ENCODE measurements around the gene C11orf24. TPM values are rescaled to one million over a fixed set of nuclear protein-coding genes. Genes with fewer than 3 reads are reported as not detected.

Gene C11orf24
- 26.5 and 30.7 TPM in 2 replicates for total RNA-seq (2014; rRNA removed; shearing (Covaris generic))

DNA sequence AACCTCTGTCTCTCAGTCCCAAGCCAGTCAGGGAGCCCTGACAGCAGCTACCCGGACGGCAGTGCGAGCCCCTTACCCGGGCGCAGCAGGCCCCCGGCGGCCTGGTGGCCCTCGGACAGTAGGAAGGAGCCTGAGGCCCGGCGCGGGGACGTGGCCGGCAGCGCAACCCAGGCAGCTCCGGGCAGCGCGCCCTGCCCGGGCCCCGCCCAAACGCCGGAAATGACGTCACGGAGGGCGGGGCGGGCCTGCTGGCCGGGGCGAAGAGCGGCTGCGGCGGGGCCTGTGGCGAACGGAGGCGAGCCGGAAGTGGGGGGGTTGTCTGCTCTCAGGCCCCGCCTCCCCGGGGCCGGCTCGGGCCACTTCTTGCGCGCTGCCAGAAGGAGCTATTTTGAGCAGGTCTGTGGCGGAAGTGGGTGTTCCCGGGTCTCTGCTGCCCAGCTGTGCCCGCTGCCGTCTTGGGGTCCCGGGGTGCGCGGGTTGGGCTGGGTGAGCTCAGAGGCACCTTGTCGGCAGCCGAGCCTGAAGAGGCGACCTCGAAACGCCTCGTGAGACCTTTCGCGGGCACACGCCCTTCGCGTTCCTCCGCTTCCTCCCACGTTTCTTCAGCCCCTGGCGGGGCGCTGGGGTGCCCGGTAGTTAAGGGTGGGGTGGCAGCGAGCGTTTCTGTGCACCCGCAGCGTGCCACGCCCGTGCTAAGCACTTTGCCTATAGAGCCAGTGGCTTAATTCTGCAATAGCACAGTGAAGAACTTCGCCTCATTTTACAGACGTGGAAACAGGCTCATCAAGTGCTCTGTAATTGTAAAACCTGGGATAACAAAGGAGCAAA, at the start of gene C11orf24:
C11orf24 (minus strand) TSS at position 193 of the 828 bp plus-strand sequence. CDS start 8,206 bp downstream, outside the sequence.
- H3K27me3 ChIP-seq, result no peaks in the 10 kb centered on the region
- DNase-seq, result peak; percentile 93 to 94
- H3K4me1 ChIP-seq, result no peaks in the 10 kb centered on the region
- no peaks in the 10 kb centered on the region for H3K9me3 ChIP-seq (replicated peaks)
- peak within 1 kb of the TSS; percentile 69 for H3K4me3 ChIP-seq
- H3K27ac ChIP-seq, result peak within 1 kb of the TSS; percentile 57
- H3K36me3 ChIP-seq, result peaks cover 6% of the 10 kb centered on the region; the same call in 1 of the 2 replicates

DNA sequence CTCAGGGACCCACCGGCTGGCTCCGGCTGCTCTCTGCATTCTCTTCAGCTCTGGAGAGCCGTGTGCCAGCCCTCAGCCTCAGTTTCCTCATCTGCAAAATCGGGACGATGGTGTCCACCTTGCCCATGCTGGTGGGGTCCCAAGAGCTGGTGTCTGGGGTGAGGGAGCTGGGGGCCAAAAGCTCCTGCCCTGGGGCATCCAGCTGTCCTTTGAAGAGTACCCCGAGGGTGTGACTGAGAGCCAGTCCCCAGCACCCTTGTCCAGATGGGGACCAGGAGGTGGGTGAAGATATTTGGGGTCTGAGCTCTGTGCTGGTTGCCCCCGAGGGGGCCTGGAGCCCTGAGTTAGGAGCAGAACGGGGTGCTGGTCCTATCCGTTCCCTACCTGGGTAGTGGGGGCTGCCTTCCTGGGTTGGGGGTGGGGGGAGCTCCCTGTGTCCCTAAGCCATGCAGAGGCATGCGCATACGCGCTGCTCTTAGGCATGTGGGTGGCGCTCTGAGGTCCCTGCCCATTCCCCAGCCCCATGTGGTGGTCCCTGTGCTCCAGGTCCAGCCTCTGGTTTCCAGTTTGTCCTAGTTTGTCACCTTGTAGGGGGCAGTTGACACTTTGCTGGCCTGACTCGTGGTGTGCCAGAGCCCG, 45.5 kb upstream of the C11orf24 start:
- no peaks in the 10 kb centered on the region for H3K9me3 ChIP-seq (replicated peaks)
- H3K27me3 ChIP-seq, result no peaks in the 10 kb centered on the region
- peak overlapping the region; percentile 46 for H3K4me3 ChIP-seq
- peaks cover 21% of the 10 kb centered on the region for H3K4me1 ChIP-seq
- H3K27ac ChIP-seq, result peak overlapping the region; percentile 84
- peak; percentile 59 to 63 for DNase-seq
- H3K36me3 ChIP-seq, result peaks cover 18% of the 10 kb centered on the region

DNA sequence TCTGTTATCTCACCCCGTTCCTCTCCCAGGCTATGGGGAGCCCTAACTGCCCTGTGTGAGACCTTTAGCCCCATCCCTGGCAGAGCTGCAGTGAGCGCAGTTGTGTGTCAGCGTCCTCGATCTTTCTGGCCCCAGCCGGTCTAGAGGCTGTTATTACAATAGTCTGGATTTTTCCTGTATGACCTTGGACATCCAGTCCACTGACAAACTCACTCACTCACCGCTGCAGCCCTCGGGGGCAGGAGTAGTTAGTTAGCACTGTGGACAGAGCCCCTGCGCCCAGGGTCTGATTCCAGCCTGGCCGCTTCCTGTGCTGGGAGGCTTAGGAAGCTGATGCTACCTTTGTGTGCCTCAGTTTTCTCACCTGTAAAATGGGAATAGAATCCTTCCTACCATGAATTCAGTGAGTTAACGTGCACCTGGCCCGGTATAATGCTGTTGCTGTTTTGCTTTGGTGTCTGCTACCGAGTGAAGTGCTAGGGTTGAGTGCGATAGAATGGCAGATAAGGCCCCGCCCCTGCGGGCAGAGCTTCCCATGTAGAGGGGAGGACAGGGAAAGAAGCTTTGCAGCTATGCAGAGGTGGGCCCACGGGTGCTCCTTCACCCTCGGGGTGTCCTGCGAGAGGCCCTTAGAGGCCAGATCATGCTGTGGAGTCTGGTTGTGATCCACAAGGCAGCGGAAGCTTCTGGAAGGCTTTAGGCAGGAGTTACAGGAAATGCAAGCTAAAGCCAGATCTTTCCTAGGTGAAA, 43.6 kb upstream of the C11orf24 start:
- Histone ChIP-seq H3K9me3 (replicated peaks) (no peaks in the 10 kb centered on the region), H3K27ac (peak overlapping the region; percentile 81), H3K4me3 (peak overlapping the region; percentile 89), H3K4me1 (peaks cover 21% of the 10 kb centered on the region), H3K27me3 (no peaks in the 10 kb centered on the region), H3K36me3 (peaks cover 10% of the 10 kb centered on the region; the same call in 1 of the 2 replicates)
- DNase-seq, result no peak

DNA sequence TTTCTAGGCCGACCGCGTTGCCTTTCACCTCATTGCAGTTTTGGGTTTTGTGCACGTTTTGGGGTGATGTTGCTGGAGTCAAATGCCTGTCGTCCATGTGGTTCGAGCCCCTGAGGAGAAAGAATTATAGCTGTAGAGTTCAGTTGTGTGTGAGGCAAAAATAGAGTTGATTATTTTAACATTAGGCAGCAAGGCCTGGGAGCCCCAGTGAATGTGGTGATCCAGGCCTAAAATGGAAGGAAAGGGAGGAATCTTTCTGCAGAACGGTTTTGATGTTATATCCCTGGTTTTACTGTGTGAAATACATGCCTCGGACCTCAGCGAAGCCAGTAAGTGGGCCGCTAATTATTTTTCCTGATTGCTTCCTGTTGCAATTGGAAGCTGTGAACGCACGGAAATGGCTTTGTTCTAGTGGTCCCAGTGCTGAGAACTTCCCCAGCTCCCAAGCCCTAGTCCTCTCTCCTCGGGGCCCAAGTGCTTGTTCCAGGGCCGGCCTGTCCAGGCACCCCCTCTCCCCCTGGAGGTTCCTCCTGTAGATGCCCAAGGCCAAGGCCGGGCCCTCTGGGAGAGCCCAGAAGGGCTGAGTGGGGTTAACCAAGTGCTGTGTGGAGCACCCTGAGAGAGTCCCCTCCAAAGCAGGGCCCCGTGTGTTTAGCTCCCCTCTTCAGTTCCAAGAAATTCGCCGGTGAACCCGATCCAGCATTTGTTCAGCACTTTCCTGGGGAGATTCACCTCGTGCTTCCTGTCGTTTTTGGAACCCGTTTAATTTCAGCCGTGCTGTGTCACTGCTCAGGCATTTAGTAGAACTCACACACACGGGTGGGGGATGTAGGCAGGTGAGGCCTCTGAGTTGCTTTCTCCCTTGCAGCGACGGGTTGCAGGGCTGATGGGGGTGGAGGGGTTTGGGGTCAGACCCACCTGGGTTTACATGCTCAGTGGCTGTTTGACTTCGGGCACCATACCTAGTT, 42.7 kb upstream of the C11orf24 start:
- peak; percentile 58 to 60 for DNase-seq
- peak overlapping the region; percentile 81 for H3K27ac ChIP-seq
- peak overlapping the region; percentile 89 for H3K4me3 ChIP-seq
- H3K4me1 ChIP-seq, result peaks cover 21% of the 10 kb centered on the region
- peaks cover 1% of the 10 kb centered on the region; the same call in 1 of the 2 replicates for H3K36me3 ChIP-seq
- H3K9me3 ChIP-seq (replicated peaks), result no peaks in the 10 kb centered on the region
- no peaks in the 10 kb centered on the region for H3K27me3 ChIP-seq

DNA sequence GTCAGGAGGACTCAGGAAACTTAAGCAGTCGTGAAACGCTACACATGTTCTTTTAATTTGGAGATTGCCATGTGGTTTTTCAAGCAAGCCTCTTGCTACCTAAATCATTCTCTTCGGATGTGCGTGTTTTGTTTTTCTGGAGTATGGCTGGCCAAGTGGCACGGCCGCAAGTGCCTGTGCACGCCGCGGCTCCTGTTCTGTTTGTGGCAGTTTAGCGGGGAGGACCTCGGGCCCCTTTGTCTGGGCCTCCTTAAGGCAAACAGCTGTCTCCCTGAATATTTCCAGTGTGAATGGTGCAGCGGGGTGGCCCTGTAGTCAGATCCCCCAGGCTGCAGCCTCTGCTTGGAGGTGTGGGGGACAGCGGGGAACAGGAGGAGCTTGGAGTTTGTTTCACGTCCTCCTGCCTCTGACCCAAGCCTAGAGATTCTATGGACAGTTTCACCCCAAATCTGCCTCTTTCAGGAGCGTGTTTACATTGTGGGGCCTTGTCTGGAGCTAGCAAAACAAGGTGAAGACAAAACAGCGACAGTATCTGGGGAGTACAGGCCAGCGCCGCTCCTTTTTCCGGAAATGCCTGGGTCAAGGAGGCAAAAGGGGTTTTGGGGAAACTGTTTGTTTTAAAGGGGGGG, 41.9 kb upstream of the C11orf24 start:
- H3K4me1 ChIP-seq, result peaks cover 21% of the 10 kb centered on the region
- no peaks in the 10 kb centered on the region for H3K27me3 ChIP-seq
- H3K27ac ChIP-seq, result peak overlapping the region; percentile 81
- no peaks in the 10 kb centered on the region for H3K36me3 ChIP-seq
- peak overlapping the region; percentile 89 for H3K4me3 ChIP-seq
- DNase-seq, result peak; percentile 87 to 88
- no peaks in the 10 kb centered on the region for H3K9me3 ChIP-seq (replicated peaks)

DNA sequence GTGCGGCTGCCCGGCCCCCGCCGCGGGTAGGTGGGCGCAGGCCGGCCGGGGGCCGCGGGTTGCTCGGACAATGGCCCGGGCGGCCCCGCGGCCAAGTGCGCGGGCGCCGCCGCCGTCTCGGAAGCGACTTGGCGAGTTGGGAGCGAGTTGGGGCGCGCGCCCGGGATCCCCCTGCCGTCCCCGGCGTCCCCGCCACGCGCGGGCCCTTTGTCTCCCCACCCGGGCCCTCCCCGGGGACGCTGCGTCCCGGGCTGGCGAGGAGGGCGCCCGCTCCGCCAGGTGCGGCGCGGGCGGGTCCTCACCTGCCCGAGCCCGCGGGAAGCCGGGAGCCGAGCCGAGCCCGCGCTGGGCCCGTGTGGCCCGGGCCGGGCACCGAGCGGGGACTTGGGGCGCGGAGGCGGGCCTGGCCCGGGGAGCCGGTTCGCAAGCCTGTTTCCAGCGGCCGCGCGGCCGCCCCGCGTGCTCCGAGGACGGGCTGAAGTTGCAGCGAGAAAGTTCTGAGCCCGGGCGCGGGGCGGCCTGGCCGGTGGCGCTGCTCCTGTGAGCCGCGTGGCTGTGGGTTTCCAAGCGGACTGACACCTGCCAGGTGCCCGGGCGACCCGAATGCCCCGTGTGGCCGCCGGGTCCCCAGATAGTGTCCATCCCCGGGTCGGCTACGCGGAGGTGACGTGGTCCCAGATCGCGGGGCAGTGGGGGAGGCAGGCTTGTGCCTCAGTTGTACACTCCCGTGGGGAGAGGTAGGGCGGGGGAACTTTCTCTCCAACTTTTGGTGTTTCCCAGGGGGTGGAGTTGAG, 41.2 kb upstream of the C11orf24 start:
- H3K27me3 ChIP-seq, result no peaks in the 10 kb centered on the region
- peak overlapping the region; percentile 89 for H3K4me3 ChIP-seq
- peak in 1 of 2 experiments; percentile 20 for DNase-seq
- H3K9me3 ChIP-seq (replicated peaks), result no peaks in the 10 kb centered on the region
- H3K36me3 ChIP-seq, result no peaks in the 10 kb centered on the region
- peaks cover 23% of the 10 kb centered on the region for H3K4me1 ChIP-seq
- peak overlapping the region; percentile 81 for H3K27ac ChIP-seq

DNA sequence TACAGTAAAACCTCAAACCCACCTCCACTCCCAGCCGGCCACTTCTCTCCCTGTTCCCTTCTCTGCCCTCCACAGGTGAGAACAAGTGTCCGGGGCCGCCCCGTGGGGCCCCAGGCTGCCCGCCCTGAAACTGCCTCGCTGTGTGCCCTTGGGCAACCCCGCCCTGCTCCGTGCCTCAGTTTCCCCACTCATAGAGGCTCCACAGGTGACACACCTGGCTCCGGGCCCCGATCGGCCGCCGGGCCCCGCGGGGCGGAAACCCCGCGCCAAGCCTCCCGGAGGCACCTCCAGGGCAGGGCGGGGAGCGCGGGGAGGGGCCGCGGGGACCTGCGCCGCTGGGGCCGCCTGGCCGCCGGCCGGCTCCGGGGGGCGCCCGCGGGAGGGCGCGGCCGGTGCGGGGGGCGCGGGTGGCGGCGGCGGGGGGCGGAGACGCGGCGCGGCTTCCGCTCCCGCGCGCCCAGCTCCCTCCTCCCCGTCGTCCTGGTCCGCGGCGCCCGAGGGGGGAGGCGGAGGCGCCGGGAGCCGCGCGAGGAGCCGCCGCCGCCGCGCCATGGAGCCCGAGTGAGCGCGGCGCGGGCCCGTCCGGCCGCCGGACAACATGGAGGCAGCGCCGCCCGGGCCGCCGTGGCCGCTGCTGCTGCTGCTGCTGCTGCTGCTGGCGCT, 40.5 kb upstream of the C11orf24 start, which contains the start of gene LRP5:
LRP5 (plus strand) TSS at position 475 of the 663 bp plus-strand sequence; CDS start at position 599, 124 bp downstream.
- H3K4me1 ChIP-seq, result peaks cover 19% of the 10 kb centered on the region
- peak within 1 kb of the TSS; percentile 89 for H3K4me3 ChIP-seq
- DNase-seq, result peak in 1 of 2 experiments; percentile 48
- H3K9me3 ChIP-seq (replicated peaks), result no peaks in the 10 kb centered on the region
- H3K27ac ChIP-seq, result peak within 1 kb of the TSS; percentile 81
- no peaks in the 10 kb centered on the region for H3K27me3 ChIP-seq
- H3K36me3 ChIP-seq, result no peaks in the 10 kb centered on the region

DNA sequence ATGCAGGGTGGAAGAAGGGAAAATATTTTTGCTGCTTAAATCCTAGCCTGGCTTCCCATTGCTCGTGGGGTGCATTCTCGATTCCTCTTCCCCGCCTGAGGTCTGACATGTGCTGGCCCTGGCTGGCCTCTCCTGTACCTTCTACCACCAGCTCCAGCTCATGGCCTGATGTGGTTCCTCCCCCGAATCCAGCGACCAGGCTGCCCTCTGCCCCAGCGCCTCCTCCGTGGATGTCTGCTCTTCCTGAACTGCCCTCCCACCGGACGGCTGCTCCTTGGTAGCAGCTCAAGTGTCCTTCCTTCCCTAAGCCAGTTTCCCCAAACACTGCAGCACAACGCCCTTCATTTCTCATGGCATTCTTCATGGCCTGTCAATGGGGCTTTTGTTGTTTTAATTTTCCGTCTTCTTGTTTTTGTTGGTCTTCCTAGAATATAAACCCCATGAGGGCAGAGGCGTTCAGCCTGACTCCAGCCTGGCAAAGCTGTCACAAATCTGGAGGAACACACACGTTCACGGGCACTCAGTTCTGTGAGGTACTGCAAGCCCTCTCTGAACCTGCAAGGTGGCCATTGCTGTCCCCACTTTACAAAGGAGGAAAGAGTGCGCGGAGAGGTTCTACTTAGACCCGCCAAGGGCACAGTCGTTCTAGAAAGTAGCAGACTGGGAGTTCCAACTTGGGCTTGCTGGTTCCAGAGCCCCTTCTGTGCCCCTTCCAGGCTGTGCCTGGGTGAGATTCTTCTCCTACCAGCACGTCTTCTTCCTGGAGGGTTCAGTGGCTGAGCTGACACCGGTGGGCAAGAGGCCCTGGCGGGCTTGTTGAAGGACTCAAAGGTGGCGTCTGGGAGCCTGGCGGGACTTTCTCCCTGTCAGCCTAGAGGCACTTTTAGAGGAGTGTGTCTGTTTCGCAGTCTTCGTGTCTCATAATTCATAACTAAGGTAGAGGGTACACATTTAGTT, 39.7 kb upstream of the C11orf24 start:
- no peak for DNase-seq
- no peaks in the 10 kb centered on the region for H3K27me3 ChIP-seq
- H3K4me3 ChIP-seq, result peak overlapping the region; percentile 51
- no peak overlapping the region for H3K27ac ChIP-seq
- H3K4me1 ChIP-seq, result peaks cover 16% of the 10 kb centered on the region
- no peaks in the 10 kb centered on the region for H3K36me3 ChIP-seq
- H3K9me3 ChIP-seq (replicated peaks), result no peaks in the 10 kb centered on the region

DNA sequence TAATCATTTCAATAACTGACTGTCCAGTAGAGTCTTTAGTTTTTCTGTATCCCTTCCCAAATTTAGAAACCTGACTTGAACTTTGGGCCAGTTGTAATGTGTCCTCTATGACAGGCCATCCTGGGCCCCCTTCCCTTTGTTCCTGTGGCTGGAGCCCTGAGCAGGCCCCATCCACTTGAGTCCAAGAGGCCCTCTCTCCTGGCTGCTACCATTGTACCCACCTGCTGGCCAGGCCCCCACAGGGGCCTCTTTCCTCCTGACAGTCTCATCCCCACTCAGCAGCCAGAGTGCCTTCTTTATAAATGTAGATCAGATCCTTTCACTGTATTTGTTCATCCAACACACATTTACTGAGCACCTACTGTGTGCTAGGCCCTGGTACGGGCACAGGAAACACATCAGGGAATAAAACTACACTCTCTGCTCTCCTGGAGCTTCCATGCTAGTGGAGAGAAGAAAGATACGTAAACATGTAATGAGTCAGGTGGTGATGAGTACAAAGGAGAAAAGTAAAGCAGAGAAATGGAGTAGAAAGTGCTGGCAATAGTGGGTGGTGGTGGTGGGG, 37.9 kb upstream of the C11orf24 start:
- Histone ChIP-seq H3K27ac (no peak overlapping the region), H3K4me1 (peaks cover 4% of the 10 kb centered on the region; the same call in 1 of the 2 replicates)
- peak in 1 of 2 experiments; percentile 5 for DNase-seq

DNA sequence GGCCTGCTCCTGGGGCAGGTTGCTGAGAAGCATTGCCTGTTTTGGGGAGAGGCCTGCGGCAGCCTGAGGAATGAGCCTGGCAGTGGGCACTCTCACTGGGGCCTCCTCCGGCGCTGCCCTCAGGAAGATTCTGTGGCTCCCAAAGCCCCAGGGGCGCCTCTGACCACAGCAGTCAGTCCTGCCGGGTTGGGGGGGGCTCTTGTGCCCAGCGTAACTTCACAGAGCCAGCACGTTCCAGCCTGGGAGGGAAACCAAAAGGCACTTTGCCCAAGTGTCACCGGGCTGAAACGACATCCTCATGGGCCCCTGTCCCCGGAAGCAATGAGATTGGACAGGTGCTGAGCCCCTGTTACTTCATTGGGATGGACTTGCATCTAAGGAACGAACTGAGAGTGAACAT, 36.3 kb upstream of the C11orf24 start:
- peaks cover 6% of the 10 kb centered on the region for H3K4me1 ChIP-seq
- H3K27ac ChIP-seq, result no peak overlapping the region
- no peaks in the 10 kb centered on the region for H3K36me3 ChIP-seq
- DNase-seq, result peak in 1 of 2 experiments; percentile 21
- H3K9me3 ChIP-seq (replicated peaks), result no peaks in the 10 kb centered on the region
- no peaks in the 10 kb centered on the region for H3K27me3 ChIP-seq
- H3K4me3 ChIP-seq, result no peak overlapping the region

More for the DNA sequence above, 37.9 kb upstream of the C11orf24 start:
- no peaks in the 10 kb centered on the region for H3K9me3 ChIP-seq (replicated peaks)
- no peaks in the 10 kb centered on the region for H3K36me3 ChIP-seq
- H3K27me3 ChIP-seq, result no peaks in the 10 kb centered on the region
- H3K4me3 ChIP-seq, result no peak overlapping the region

DNA sequence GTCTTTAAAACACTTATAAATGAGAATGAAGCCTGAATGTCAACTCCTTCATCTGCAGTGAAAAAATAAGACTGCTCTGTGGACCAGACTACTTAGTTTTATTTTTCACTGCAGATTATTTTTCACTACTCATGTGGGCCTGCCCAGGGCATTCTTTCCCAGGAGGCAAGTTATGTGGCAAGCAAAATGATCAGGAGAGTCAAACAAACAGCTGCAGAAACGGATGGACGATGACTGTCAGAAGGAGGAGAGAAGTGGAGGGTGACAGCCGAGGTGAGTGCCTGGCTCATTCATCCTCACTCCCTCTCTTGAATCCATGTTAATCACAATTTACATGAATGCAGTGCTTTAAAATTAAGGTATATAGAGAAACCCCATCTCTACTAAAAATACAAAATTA, 34.9 kb upstream of the C11orf24 start:
- Histone ChIP-seq H3K4me3 (no peak overlapping the region), H3K27me3 (no peaks in the 10 kb centered on the region), H3K4me1 (peaks cover 15% of the 10 kb centered on the region), H3K27ac (no peak overlapping the region), H3K9me3 (replicated peaks) (no peaks in the 10 kb centered on the region), H3K36me3 (no peaks in the 10 kb centered on the region)
- peak in 1 of 2 experiments; percentile 27 for DNase-seq
